ENCODE data around the gene PKHD1. TPM values are rescaled to one million over a fixed set of nuclear protein-coding genes. Genes with fewer than 3 reads are reported as not detected.

Gene PKHD1
- total RNA-seq, 1 donor from 2014 or later, result 0.49 TPM

GRCh38 chr6:52089758-52090348 is 2.4 kb upstream of the PKHD1 start:
- TF ChIP-seq POLR2A (IDR thresholded peaks at IDR 0.05) (no peak), CTCF (IDR thresholded peaks at IDR 0.05) (no peak)

GRCh38 chr6:52086741-52087140 is 672 bp downstream of the PKHD1 start:
- H3K36me3 ChIP-seq, result no peaks in the 10 kb centered on the region
- H3K4me1 ChIP-seq, result no peaks in the 10 kb centered on the region
- no peak overlapping the region for H3K27ac ChIP-seq
- intact Hi-C loops (cut with DNase I), result no loop called here
- no peaks in the 10 kb centered on the region for H3K27me3 ChIP-seq
- no peak overlapping the region for H3K4me3 ChIP-seq
- DNase-seq (ENCODE audit: extremely low spot score in 2 of 2), result no peak
- TF ChIP-seq CTCF (IDR thresholded peaks at IDR 0.05) (no peak), POLR2AphosphoS5 (IDR thresholded peaks at IDR 0.05; ENCODE audit: insufficient read depth in 1 of 2, low read depth in 1 of 2) (no peak), POLR2A (IDR thresholded peaks at IDR 0.05) (no peak)
- H3K9me3 ChIP-seq, result no peaks in the 10 kb centered on the region

More at GRCh38 chr6:52089758-52090348, 2.4 kb upstream of the PKHD1 start:
- no peak for DNase-seq (ENCODE audit: extremely low spot score in 2 of 2)
- H3K9me3 ChIP-seq, result no peaks in the 10 kb centered on the region
- no peaks in the 10 kb centered on the region for H3K36me3 ChIP-seq
- H3K4me1 ChIP-seq, result no peaks in the 10 kb centered on the region
- no peak overlapping the region for H3K4me3 ChIP-seq
- H3K27ac ChIP-seq, result no peak overlapping the region
- no peaks in the 10 kb centered on the region for H3K27me3 ChIP-seq
- intact Hi-C loops (cut with DNase I), result no loop called here

GRCh38 chr6:52081237-52081636 is 6.2 kb downstream of the PKHD1 start:
- Histone ChIP-seq H3K27me3 (no peaks in the 10 kb centered on the region), H3K27ac (no peak overlapping the region), H3K9me3 (no peaks in the 10 kb centered on the region), H3K36me3 (no peaks in the 10 kb centered on the region), H3K4me3 (no peak overlapping the region), H3K4me1 (no peaks in the 10 kb centered on the region)
- intact Hi-C loops (cut with DNase I), result no loop called here
- TF ChIP-seq POLR2AphosphoS5 (IDR thresholded peaks at IDR 0.05; ENCODE audit: insufficient read depth in 1 of 2, low read depth in 1 of 2) (no peak), POLR2A (IDR thresholded peaks at IDR 0.05) (no peak), CTCF (IDR thresholded peaks at IDR 0.05) (no peak)
- DNase-seq (ENCODE audit: extremely low spot score in 2 of 2), result no peak

- no peaks in the 10 kb centered on the region for H3K36me3 ChIP-seq
- no peak overlapping the region for H3K4me3 ChIP-seq
- no peak overlapping the region for H3K27ac ChIP-seq
- no peaks in the 10 kb centered on the region for H3K4me1 ChIP-seq
- no peaks in the 10 kb centered on the region for H3K27me3 ChIP-seq
- intact Hi-C loops (cut with DNase I), result no loop called here
- H3K9me3 ChIP-seq, result no peaks in the 10 kb centered on the region
- DNase-seq (ENCODE audit: extremely low spot score in 2 of 2), result no peak
- no peak for TF ChIP-seq POLR2A (IDR thresholded peaks at IDR 0.05)
- TF ChIP-seq POLR2AphosphoS5 (IDR thresholded peaks at IDR 0.05; ENCODE audit: insufficient read depth in 1 of 2, low read depth in 1 of 2), result no peak
- TF ChIP-seq CTCF (IDR thresholded peaks at IDR 0.05), result no peak
Observed at GRCh38 chr6:52077961-52078625, 9.3 kb downstream of the PKHD1 start.

GRCh38 chr6:52077180-52077884 is 10.1 kb downstream of the PKHD1 start:
- TF ChIP-seq POLR2AphosphoS5 (IDR thresholded peaks at IDR 0.05; ENCODE audit: insufficient read depth in 1 of 2, low read depth in 1 of 2), result no peak
- TF ChIP-seq CTCF (IDR thresholded peaks at IDR 0.05), result no peak
- no peak for TF ChIP-seq POLR2A (IDR thresholded peaks at IDR 0.05)
- no peak overlapping the region for H3K27ac ChIP-seq
- H3K36me3 ChIP-seq, result no peaks in the 10 kb centered on the region
- no peak overlapping the region for H3K4me3 ChIP-seq
- H3K9me3 ChIP-seq, result no peaks in the 10 kb centered on the region
- intact Hi-C loops (cut with DNase I), result no loop called here
- no peaks in the 10 kb centered on the region for H3K4me1 ChIP-seq
- no peaks in the 10 kb centered on the region for H3K27me3 ChIP-seq
- DNase-seq (ENCODE audit: extremely low spot score in 2 of 2), result no peak
